Medulla oblongata (tissue), 1 donor: ENCODE results near the gene DUSP3.

Experiments
- DNase-seq: peaks from one replicate; pipeline ENCODE4 v3.0.0-alpha.2; 2015; ENCODE audit errors: extremely low spot score

DUSP3 gene

GRCh38 chr17:43769426-43769825, 9.4 kb downstream of the DUSP3 start:
- no peak for DNase-seq

- no peak for DNase-seq
These were observed 9.8 kb downstream of the DUSP3 start for GRCh38 chr17:43768943-43769342.

GRCh38 chr17:43768382-43768781, 10.4 kb downstream of the DUSP3 start:
- DNase-seq = peak; percentile 81

- no peak for DNase-seq
These were observed 11.1 kb downstream of the DUSP3 start for GRCh38 chr17:43767713-43768059.

GRCh38 chr17:43767053-43767712, 11.6 kb downstream of the DUSP3 start:
- DNase-seq = no peak

GRCh38 chr17:43766413-43767052, 12.2 kb downstream of the DUSP3 start:
- peak; percentile 77 for DNase-seq

GRCh38 chr17:43760254-43760852, 18.4 kb downstream of the DUSP3 start:
- peak; percentile 97 for DNase-seq

GRCh38 chr17:43759836-43760235, 18.9 kb downstream of the DUSP3 start:
- DNase-seq = no peak

GRCh38 chr17:43758497-43759174, 20.1 kb downstream of the DUSP3 start, which contains the start of gene SOST:
Gene SOST, minus strand, starts transcription at chr17:43758791. Its CDS starts 50 bp downstream, at chr17:43758741.
- no peak for DNase-seq

GRCh38 chr17:43758086-43758485, 20.7 kb downstream of the DUSP3 start:
- DNase-seq = no peak

- DNase-seq = no peak
These were observed 21.6 kb downstream of the DUSP3 start for GRCh38 chr17:43757171-43757660.

GRCh38 chr17:43756201-43756600, 22.6 kb downstream of the DUSP3 start:
- DNase-seq = no peak

GRCh38 chr17:43755389-43755875, 23.3 kb downstream of the DUSP3 start:
- no peak for DNase-seq

GRCh38 chr17:43754947-43755346, 23.8 kb downstream of the DUSP3 start:
- DNase-seq = no peak

- DNase-seq = no peak
These were observed 25.2 kb downstream of the DUSP3 start for GRCh38 chr17:43753493-43754129.

- no peak for DNase-seq
These were observed 28.6 kb downstream of the DUSP3 start for GRCh38 chr17:43750153-43750552.

GRCh38 chr17:43745541-43745940, 33.2 kb downstream of the DUSP3 start:
- no peak for DNase-seq

GRCh38 chr17:43741636-43742035, 37.1 kb downstream of the DUSP3 start:
- no peak for DNase-seq

GRCh38 chr17:43740541-43740940, 38.2 kb downstream of the DUSP3 start:
- DNase-seq = no peak

- DNase-seq = no peak
These were observed 41.1 kb downstream of the DUSP3 start for GRCh38 chr17:43737722-43738121.

GRCh38 chr17:43736389-43736788, 42.4 kb downstream of the DUSP3 start:
- DNase-seq = no peak

GRCh38 chr17:43734376-43734775, 44.4 kb downstream of the DUSP3 start:
- no peak for DNase-seq
